HEK293 (cell line): ENCODE data around the gene MNX1.

Experiments used
- TRIM28 ChIP-seq: IDR thresholded peaks from 2 replicates; pipeline ENCODE4 v1.6.1; 2011; ENCODE audit warnings: low read length, control low read depth, borderline replicate concordance
- YY1 ChIP-seq: fragments of 450-650 bp; formaldehyde crosslinking; IDR thresholded peaks from 2 replicates; pipeline ENCODE4 v1.5.1; 2018; ENCODE audit warnings: missing biosample characterization, missing genetic modification characterization
- YY2 ChIP-seq: fragments of 450-650 bp; formaldehyde crosslinking; IDR thresholded peaks from 2 replicates; pipeline ENCODE4 v1.5.1; 2016; ENCODE audit warnings: missing biosample characterization, missing genetic modification characterization
- ZNF10 ChIP-seq: fragments of 450-650 bp; formaldehyde crosslinking; IDR thresholded peaks from 2 replicates; pipeline ENCODE4 v1.5.1; 2017; ENCODE audit warnings: missing biosample characterization, missing genetic modification characterization
- ZNF175 ChIP-seq: fragments of 450-650 bp; formaldehyde crosslinking; IDR thresholded peaks from 2 replicates; pipeline ENCODE4 v1.5.1; 2016; ENCODE audit warnings: missing biosample characterization, missing genetic modification characterization
- ZNF274 ChIP-seq, 2 experiments: fragments of 200-500 bp in 1 of 2; fragments of 450-650 bp in 1 of 2; sonication (Bioruptor generic) in 1 of 2; formaldehyde crosslinking in 1 of 2; IDR thresholded peaks; 2 replicates each; pipeline versions ENCODE4 v1.5.1 to v1.6.1; 2014 to 2016; ENCODE audit warnings: borderline replicate concordance in 1 of 2, inconsistent platforms in 1 of 2, low read length in 1 of 2, missing biosample characterization in 1 of 2, missing genetic modification characterization in 1 of 2
- ZNF521 ChIP-seq: fragments of 450-650 bp; formaldehyde crosslinking; IDR thresholded peaks from 2 replicates; pipeline ENCODE4 v1.5.1; 2017; ENCODE audit warnings: missing biosample characterization, mild to moderate bottlenecking, missing genetic modification characterization
- ZNF792 ChIP-seq: fragments of 450-650 bp; formaldehyde crosslinking; IDR thresholded peaks from 2 replicates; pipeline ENCODE4 v1.5.1; 2016; ENCODE audit warnings: missing biosample characterization, missing genetic modification characterization
- TF ChIP-seq, protein P1 (sequence below): fragments of 450-650 bp; formaldehyde crosslinking; IDR thresholded peaks from 2 replicates; pipeline ENCODE4 v1.5.1; 2016; ENCODE audit warnings: missing biosample characterization, missing genetic modification characterization
- TF ChIP-seq, protein P2 (sequence below): fragments of 450-650 bp; formaldehyde crosslinking; IDR thresholded peaks from 2 replicates; pipeline ENCODE4 v1.5.1; 2016; ENCODE audit warnings: missing biosample characterization, missing genetic modification characterization
- TF ChIP-seq, protein P3 (sequence below): fragments of 450-650 bp; formaldehyde crosslinking; IDR thresholded peaks from 2 replicates; pipeline ENCODE4 v1.5.1; 2016; ENCODE audit warnings: missing biosample characterization, missing genetic modification characterization

DNA sequence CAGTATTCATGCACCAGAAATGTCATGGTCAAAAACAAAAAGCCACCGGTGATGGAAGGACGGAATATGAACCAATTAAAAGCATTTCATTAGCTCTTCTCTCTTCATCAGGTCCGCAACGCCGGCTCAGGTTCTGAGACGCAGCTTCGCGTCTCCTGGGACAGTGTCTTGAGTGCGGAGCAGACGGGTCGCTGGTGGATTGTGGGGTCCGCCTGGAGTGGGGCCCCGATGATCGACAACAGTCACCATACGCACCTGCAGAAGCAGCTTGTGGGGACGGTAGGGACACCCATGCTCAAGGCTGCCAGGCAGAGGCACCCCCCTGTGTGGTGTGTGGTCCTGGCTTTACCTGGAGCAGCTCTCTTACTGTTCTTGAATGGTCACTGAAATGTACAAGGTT, 47.6 kb downstream of the MNX1 start:
- TF ChIP-seq ZNF10 (no peak), ZNF792 (tag by site-specific recombination) (no peak), ZNF175 (tag by site-specific recombination) (no peak), YY2 (tag by site-specific recombination) (no peak), ZNF521 (tag by site-specific recombination) (no peak), YY1 (tag by site-specific recombination) (no peak), TRIM28 (no peak), ZNF274 (IDR thresholded peaks at IDR 0.05; ENCODE audit: low read length) (no peak), ZNF274 (tag by site-specific recombination; IDR thresholded peaks at IDR 0.05; ENCODE audit: borderline replicate concordance) (no peak)
- TF ChIP-seq, protein P1, sequence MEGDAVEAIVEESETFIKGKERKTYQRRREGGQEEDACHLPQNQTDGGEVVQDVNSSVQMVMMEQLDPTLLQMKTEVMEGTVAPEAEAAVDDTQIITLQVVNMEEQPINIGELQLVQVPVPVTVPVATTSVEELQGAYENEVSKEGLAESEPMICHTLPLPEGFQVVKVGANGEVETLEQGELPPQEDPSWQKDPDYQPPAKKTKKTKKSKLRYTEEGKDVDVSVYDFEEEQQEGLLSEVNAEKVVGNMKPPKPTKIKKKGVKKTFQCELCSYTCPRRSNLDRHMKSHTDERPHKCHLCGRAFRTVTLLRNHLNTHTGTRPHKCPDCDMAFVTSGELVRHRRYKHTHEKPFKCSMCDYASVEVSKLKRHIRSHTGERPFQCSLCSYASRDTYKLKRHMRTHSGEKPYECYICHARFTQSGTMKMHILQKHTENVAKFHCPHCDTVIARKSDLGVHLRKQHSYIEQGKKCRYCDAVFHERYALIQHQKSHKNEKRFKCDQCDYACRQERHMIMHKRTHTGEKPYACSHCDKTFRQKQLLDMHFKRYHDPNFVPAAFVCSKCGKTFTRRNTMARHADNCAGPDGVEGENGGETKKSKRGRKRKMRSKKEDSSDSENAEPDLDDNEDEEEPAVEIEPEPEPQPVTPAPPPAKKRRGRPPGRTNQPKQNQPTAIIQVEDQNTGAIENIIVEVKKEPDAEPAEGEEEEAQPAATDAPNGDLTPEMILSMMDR (tag by site-specific recombination) = no peak
- TF ChIP-seq, protein P2, sequence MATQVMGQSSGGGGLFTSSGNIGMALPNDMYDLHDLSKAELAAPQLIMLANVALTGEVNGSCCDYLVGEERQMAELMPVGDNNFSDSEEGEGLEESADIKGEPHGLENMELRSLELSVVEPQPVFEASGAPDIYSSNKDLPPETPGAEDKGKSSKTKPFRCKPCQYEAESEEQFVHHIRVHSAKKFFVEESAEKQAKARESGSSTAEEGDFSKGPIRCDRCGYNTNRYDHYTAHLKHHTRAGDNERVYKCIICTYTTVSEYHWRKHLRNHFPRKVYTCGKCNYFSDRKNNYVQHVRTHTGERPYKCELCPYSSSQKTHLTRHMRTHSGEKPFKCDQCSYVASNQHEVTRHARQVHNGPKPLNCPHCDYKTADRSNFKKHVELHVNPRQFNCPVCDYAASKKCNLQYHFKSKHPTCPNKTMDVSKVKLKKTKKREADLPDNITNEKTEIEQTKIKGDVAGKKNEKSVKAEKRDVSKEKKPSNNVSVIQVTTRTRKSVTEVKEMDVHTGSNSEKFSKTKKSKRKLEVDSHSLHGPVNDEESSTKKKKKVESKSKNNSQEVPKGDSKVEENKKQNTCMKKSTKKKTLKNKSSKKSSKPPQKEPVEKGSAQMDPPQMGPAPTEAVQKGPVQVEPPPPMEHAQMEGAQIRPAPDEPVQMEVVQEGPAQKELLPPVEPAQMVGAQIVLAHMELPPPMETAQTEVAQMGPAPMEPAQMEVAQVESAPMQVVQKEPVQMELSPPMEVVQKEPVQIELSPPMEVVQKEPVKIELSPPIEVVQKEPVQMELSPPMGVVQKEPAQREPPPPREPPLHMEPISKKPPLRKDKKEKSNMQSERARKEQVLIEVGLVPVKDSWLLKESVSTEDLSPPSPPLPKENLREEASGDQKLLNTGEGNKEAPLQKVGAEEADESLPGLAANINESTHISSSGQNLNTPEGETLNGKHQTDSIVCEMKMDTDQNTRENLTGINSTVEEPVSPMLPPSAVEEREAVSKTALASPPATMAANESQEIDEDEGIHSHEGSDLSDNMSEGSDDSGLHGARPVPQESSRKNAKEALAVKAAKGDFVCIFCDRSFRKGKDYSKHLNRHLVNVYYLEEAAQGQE (tag by site-specific recombination) = no peak
- TF ChIP-seq, protein P3, sequence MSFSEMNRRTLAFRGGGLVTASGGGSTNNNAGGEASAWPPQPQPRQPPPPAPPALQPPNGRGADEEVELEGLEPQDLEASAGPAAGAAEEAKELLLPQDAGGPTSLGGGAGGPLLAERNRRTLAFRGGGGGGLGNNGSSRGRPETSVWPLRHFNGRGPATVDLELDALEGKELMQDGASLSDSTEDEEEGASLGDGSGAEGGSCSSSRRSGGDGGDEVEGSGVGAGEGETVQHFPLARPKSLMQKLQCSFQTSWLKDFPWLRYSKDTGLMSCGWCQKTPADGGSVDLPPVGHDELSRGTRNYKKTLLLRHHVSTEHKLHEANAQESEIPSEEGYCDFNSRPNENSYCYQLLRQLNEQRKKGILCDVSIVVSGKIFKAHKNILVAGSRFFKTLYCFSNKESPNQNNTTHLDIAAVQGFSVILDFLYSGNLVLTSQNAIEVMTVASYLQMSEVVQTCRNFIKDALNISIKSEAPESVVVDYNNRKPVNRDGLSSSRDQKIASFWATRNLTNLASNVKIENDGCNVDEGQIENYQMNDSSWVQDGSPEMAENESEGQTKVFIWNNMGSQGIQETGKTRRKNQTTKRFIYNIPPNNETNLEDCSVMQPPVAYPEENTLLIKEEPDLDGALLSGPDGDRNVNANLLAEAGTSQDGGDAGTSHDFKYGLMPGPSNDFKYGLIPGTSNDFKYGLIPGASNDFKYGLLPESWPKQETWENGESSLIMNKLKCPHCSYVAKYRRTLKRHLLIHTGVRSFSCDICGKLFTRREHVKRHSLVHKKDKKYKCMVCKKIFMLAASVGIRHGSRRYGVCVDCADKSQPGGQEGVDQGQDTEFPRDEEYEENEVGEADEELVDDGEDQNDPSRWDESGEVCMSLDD (tag by site-specific recombination) = no peak
